ENCODE measurements around the gene PPP6R3. TPM values are rescaled to one million over a fixed set of nuclear protein-coding genes. Genes with fewer than 3 reads are reported as not detected.

Gene PPP6R3
- total and polyA plus RNA-seq, 12 donors, result 40.2 to 180 (median 89.0) TPM

DNA sequence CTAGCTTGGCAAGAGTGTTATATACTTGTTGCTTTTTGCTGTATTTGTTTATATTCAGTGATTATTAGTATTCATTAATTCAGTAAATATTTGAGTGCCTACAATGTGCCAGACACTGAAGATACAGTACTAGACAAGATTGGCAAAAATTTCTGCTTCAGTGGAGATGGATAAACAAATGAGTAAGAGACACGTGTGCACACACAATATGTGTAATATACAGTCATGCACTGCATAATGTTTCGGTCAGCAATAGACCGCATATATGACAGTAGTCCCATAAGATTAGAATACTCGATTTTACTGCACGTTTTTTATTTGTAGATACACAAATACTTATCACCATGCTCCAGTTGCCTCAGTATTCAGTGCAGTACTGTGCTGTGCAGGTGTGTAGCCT, 118.9 kb downstream of the PPP6R3 start:
- TF ChIP-seq POLR2A (IDR thresholded peaks at IDR 0.05) (no peak), CTCF (IDR thresholded peaks at IDR 0.05) (no peak)
- no peak for DNase-seq
- 91 to 94% (median 92%) methylated on average over 5 of the region's 5 CpGs for WGBS, 4 donors
- Histone ChIP-seq H3K4me1 (replicated peaks in 1 of 2) (peaks cover 0 to 19% of the 10 kb centered on the region in 2 donors), H3K9me3 (replicated peaks in 1 of 3) (no peaks in the 10 kb centered on the region), H3K4me3 (no peak overlapping the region), H3K36me3 (replicated peaks in 1 of 2) (peaks cover 0 to 47% of the 10 kb centered on the region in 2 donors), H3K27me3 (no peaks in the 10 kb centered on the region), H3K27ac (no peak overlapping the region)
- intact Hi-C loops (cut with DNase I), result no loop called here

GRCh38 chr11:68581439-68581838, 120.9 kb downstream of the PPP6R3 start:
- Histone ChIP-seq H3K4me3 (no peak overlapping the region), H3K4me1 (replicated peaks in 1 of 2) (peaks cover 0 to 19% of the 10 kb centered on the region in 2 donors), H3K27ac (no peak overlapping the region), H3K9me3 (replicated peaks in 1 of 3) (no peaks in the 10 kb centered on the region), H3K36me3 (replicated peaks in 1 of 2) (peaks cover 0 to 43% of the 10 kb centered on the region in 2 donors), H3K27me3 (no peaks in the 10 kb centered on the region)
- 97 to 99% (median 98%) methylated on average over 4 of the region's 4 CpGs for WGBS, 4 donors
- TF ChIP-seq CTCF (IDR thresholded peaks at IDR 0.05), result no peak
- no peak for TF ChIP-seq POLR2A (IDR thresholded peaks at IDR 0.05)
- no peak for DNase-seq
- intact Hi-C loops (cut with DNase I), result no loop called here

DNA sequence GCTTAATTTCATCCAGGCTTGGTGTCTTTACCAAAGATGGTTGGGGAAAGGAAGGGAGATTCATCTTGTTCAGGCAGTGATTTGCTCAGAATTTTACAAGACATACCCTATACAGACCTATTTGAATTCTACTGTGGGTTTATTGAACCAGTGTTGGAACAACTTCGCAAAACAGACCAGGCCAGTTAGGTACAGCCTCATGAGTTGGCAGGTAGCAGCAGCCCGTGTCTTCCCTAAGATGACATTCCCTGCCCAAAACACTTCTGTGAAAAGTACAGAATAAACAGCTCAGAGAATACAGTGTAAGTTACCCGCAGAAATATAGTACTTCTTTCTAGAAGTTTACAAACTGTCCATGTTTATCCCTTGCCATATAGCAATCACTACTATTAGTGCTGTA, 121.3 kb downstream of the PPP6R3 start:
- Histone ChIP-seq H3K27ac (no peak overlapping the region), H3K27me3 (no peaks in the 10 kb centered on the region), H3K4me3 (no peak overlapping the region), H3K4me1 (replicated peaks in 1 of 2) (peaks cover 0 to 19% of the 10 kb centered on the region in 2 donors), H3K9me3 (replicated peaks in 1 of 3) (no peaks in the 10 kb centered on the region), H3K36me3 (replicated peaks in 1 of 2) (peaks cover 0 to 43% of the 10 kb centered on the region in 2 donors)
- intact Hi-C loops (cut with DNase I), result no loop called here
- WGBS, 4 donors, result 90 to 96% (median 93%) methylated on average over 3 of the region's 3 CpGs
- DNase-seq, result no peak
- no peak for TF ChIP-seq POLR2A (IDR thresholded peaks at IDR 0.05)

DNA sequence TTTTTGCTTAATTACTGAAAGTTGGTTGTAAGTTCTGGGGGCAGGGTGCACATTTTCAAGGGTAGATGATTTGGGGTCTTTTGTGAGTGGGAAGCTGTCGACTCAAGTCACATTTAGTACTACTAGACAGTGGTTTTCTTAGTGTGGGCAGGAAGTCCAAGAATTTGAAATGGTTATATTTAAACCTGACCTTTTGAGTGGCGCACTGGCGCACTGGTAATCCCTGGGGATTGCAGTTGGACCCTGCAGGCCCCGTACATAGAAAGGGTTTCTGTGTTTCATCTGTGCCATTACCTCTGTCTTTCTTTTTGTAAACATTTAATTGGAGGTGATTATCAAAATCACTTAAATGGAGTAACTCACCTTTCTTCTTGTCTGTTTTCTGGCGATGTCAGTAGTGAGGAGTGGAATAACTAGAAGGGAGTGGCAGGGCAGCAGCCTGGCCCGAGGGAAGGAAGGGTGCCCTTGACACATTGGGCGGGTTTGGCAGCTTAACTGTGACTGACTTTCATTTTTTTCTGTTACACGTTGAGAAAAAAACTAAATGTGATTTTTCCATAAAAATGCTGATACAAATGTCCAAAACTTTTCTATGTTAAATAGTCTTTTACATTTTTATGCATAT, 122.0 kb downstream of the PPP6R3 start:
- Histone ChIP-seq H3K27ac (peak overlapping the region in 3 of 5 donors; percentile 13 to 48 (median 25)), H3K4me1 (replicated peaks in 1 of 2) (peaks cover 0 to 19% of the 10 kb centered on the region in 2 donors), H3K36me3 (replicated peaks in 1 of 2) (peaks cover 0 to 37% of the 10 kb centered on the region in 2 donors), H3K4me3 (no peak overlapping the region), H3K9me3 (replicated peaks in 1 of 3) (no peaks in the 10 kb centered on the region), H3K27me3 (no peaks in the 10 kb centered on the region)
- WGBS, 4 donors, result 51 to 60% (median 55%) methylated on average over 8 of the region's 8 CpGs
- intact Hi-C loops (cut with DNase I), result no loop called here
- DNase-seq, result peak in 4 of 7 donors; percentile 34 to 59 (median 52)
- TF ChIP-seq CTCF (IDR thresholded peaks at IDR 0.05), result no peak
- TF ChIP-seq POLR2A (IDR thresholded peaks at IDR 0.05), result no peak

- intact Hi-C loops (cut with DNase I), result no loop called here
- H3K9me3 ChIP-seq (replicated peaks in 1 of 3), result no peaks in the 10 kb centered on the region
- TF ChIP-seq POLR2A (IDR thresholded peaks at IDR 0.05) (no peak), CTCF (IDR thresholded peaks at IDR 0.05) (no peak)
- peaks cover 0 to 19% of the 10 kb centered on the region in 2 donors for H3K4me1 ChIP-seq (replicated peaks in 1 of 2)
- peak overlapping the region in 3 of 5 donors; percentile 13 to 48 (median 25) for H3K27ac ChIP-seq
- peaks cover 0 to 35% of the 10 kb centered on the region in 2 donors for H3K36me3 ChIP-seq (replicated peaks in 1 of 2)
- DNase-seq, result no peak
- no peaks in the 10 kb centered on the region for H3K27me3 ChIP-seq
- no peak overlapping the region for H3K4me3 ChIP-seq
- 35 to 55% (median 48%) methylated on average over 2 of the region's 2 CpGs for WGBS, 4 donors
These were observed 122.5 kb downstream of the PPP6R3 start for GRCh38 chr11:68583041-68583446.
